ENCODE measurements around the gene TEDC1. TPM values are rescaled to one million over a fixed set of nuclear protein-coding genes. Genes with fewer than 3 reads are reported as not detected.

TEDC1 gene
- total RNA-seq, 2 donors from 2014 or later = 1.6 to 12.2 TPM

DNA sequence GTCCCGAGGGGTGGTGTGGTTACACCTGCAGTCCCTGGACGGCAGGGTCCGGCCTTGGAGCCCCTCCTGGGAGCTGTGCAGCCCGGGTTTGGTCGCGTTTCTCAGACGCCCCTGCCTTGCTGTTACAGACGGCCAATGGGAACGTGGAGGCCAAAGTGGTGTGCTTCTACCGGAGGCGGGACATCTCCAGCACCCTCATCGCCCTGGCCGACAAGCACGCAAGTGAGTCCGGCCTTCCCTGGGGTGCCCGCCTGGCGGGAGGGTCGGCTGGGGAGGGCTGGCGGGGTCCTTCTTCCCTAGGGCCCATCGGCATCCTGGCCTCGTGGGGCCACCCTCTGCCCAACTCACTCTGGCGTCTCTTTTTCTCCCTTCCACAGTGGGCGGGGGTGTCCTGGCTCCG lies 45.8 kb upstream of the TEDC1 start:
- Histone ChIP-seq H3K27ac (no peak overlapping the region), H3K4me3 (no peak overlapping the region), H3K27me3 (no peaks in the 10 kb centered on the region), H3K9me3 (no peaks in the 10 kb centered on the region), H3K4me1 (peaks cover 11% of the 10 kb centered on the region), H3K36me3 (replicated peaks in 1 of 2; ENCODE audit: insufficient read depth in 1 of 2, low read depth in 2 of 2) (peaks cover 0 to under 1% of the 10 kb centered on the region in 2 donors)
- DNase-seq (no peak), ATAC-seq (no peak)
- TF ChIP-seq, protein P1, sequence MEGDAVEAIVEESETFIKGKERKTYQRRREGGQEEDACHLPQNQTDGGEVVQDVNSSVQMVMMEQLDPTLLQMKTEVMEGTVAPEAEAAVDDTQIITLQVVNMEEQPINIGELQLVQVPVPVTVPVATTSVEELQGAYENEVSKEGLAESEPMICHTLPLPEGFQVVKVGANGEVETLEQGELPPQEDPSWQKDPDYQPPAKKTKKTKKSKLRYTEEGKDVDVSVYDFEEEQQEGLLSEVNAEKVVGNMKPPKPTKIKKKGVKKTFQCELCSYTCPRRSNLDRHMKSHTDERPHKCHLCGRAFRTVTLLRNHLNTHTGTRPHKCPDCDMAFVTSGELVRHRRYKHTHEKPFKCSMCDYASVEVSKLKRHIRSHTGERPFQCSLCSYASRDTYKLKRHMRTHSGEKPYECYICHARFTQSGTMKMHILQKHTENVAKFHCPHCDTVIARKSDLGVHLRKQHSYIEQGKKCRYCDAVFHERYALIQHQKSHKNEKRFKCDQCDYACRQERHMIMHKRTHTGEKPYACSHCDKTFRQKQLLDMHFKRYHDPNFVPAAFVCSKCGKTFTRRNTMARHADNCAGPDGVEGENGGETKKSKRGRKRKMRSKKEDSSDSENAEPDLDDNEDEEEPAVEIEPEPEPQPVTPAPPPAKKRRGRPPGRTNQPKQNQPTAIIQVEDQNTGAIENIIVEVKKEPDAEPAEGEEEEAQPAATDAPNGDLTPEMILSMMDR (IDR thresholded peaks at IDR 0.05) = no peak
- TF ChIP-seq POLR2A (IDR thresholded peaks at IDR 0.05) = no peak
- WGBS, 2 donors = 85 to 89% methylated on average over 5 to 18 of the region's 24 CpGs
- intact Hi-C loops (cut with DNase I) = no loop called here

DNA sequence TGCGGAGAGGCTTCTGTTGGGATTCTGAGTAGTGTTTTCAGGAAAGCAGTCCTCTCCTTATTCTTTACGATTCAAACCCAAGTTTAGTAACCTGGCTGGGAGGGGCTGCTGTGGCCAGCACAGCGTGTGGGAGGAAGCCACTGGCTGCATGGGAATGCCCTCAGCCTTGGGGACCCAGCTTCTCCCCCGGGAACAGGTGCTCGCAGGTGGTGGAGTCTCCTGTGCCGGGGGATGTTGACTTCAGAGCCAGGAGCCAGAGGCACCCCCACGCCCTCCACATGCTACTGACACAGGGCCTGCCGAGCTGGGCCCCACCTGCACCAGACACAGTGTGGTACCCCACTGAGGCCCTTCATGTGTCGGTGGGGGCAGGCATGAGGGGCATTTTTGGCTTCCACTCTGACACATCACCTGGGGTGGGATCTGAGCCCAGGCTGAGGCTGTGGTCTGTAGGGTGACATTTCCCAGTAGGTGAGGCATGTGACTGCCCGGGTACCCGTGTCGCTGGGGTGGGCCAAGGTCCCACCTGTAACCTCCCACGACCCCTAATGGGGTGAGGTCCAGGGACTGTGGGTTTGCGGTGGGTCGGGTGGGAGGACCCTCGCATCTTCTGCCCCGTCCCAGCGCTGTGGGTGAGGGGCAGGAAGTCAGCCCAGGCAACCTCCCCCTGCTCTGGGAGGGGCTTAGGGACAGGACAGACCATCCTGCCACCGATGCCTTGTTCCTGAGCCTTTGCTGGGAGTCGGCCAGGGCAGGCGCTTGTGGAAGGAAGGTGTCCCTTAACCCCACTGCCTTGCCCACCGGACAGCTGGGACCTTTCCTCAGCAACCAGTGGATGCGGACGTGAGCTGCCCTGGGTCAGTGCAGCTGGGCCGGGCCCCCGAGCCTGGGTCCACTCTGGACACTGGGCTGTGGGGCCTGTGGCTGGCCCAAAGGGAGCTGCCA lies 44.9 kb upstream of the TEDC1 start:
- intact Hi-C loops (cut with DNase I) = no loop called here
- Histone ChIP-seq H3K27ac (no peak overlapping the region), H3K9me3 (no peaks in the 10 kb centered on the region), H3K27me3 (no peaks in the 10 kb centered on the region), H3K36me3 (replicated peaks in 1 of 2; ENCODE audit: insufficient read depth in 1 of 2, low read depth in 2 of 2) (peaks cover 0 to 2% of the 10 kb centered on the region in 2 donors), H3K4me3 (no peak overlapping the region), H3K4me1 (peaks cover 11% of the 10 kb centered on the region)
- no peak for TF ChIP-seq POLR2A (IDR thresholded peaks at IDR 0.05)
- TF ChIP-seq, protein P1 (IDR thresholded peaks at IDR 0.05) = no peak
- DNase-seq (no peak), ATAC-seq (no peak)
- 85 to 96% methylated on average over 3 to 26 of the region's 26 CpGs for WGBS, 2 donors

DNA sequence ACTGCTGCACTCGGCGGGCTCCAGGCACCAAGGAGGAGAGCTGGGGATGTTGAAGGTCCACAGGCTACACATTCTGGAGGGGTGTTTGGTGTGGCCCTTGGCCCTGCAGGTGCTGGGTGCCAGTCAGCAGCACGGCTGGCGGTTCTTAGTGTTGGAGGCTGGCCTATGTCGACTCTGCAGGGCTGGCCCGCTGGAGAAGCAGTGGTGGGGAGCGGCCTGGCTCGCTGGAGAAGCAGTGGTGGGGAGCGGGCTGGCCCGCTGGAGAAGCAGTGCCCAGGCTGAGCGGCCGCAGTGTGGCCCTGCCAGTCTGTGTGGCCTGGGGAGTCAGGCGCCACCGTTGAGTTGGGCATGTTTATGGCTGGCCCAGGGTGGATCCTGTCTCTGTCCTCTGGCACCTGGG lies 44.1 kb upstream of the TEDC1 start:
- H3K27ac ChIP-seq = no peak overlapping the region
- DNase-seq (no peak), ATAC-seq (no peak)
- no peak overlapping the region for H3K4me3 ChIP-seq
- no peaks in the 10 kb centered on the region for H3K9me3 ChIP-seq
- H3K4me1 ChIP-seq = peaks cover 11% of the 10 kb centered on the region
- no peak for TF ChIP-seq POLR2A (IDR thresholded peaks at IDR 0.05)
- TF ChIP-seq, protein P1 (IDR thresholded peaks at IDR 0.05) = no peak
- intact Hi-C loops (cut with DNase I) = no loop called here
- 56 to 77% methylated on average over 4 to 10 of the region's 14 CpGs for WGBS, 2 donors
- H3K36me3 ChIP-seq (replicated peaks in 1 of 2; ENCODE audit: insufficient read depth in 1 of 2, low read depth in 2 of 2) = peaks cover 0 to 2% of the 10 kb centered on the region in 2 donors
- no peaks in the 10 kb centered on the region for H3K27me3 ChIP-seq

DNA sequence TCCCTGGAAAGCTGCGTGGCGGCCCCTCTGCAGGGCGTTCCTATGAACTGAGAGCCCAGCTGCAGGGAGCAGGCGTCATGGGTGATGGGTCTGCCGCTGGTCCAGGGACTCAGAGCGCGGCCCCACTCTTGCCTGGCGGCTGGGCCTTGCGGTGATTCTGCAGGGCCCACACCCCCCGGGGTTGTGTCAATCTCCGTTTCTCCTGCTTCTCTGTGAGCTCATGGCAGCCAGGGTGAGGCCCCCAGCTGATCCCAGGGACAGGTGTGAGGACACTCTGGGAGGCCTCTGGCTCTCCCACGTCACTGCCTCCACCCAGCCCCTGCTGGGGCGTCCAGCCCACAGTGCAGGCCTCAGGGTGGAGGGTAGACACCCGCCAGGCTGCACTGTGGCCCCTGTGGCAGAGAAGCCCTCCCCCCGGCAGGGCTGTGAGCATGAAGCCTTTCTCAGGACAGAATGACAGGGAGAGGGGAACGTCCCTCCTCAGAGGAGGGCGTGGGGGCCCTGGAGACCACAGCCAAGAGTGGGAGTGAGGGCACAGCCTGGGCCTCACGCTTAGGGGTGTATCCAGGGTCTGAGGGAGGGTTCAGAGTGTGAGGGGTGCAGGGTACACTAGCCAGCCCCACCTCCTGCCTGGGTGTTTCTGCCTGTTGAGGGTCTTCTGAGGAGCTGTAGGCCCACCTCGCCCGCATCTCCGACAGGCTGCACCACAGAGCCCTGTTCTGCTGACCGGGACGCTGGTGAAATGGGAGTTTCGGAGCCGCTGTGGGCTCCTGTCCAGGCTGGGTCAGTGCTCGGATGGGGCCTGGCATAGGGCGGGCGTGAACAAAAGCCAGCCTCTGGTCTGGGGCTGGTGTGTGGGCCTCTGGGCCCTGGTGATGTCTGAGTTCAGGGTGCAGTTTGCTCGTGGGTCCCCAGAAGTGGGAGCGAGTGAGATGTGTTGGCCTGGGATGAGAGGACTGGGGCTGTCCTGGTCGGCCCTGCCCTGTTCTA lies 43.1 kb upstream of the TEDC1 start:
- Histone ChIP-seq H3K27me3 (no peaks in the 10 kb centered on the region), H3K27ac (no peak overlapping the region), H3K4me1 (peaks cover 11% of the 10 kb centered on the region), H3K9me3 (no peaks in the 10 kb centered on the region), H3K36me3 (replicated peaks in 1 of 2; ENCODE audit: insufficient read depth in 1 of 2, low read depth in 2 of 2) (peaks cover 0 to 2% of the 10 kb centered on the region in 2 donors), H3K4me3 (no peak overlapping the region)
- DNase-seq = no peak
- intact Hi-C loops (cut with DNase I) = no loop called here
- 77 to 85% methylated on average over 11 to 31 of the region's 31 CpGs for WGBS, 2 donors
- no peak for TF ChIP-seq POLR2A (IDR thresholded peaks at IDR 0.05)
- TF ChIP-seq, protein P1 (IDR thresholded peaks at IDR 0.05) = no peak
- peak; percentile 3 for ATAC-seq

All from body of pancreas (tissue), 4 donors.